Stimulated activated CD4-positive, alpha-beta T cell treated with anti-CD3 and anti-CD28 coated beads, Interleukin-15, amount 100 ng/mL, for 24 hours (primary cell): ENCODE measurements around the gene HES2.
"Not testable (repeated sequence)": the region's sequence is repeated elsewhere in the genome, so short reads cannot be mapped to it uniquely, and the experiment has no call there.

ENCODE experiments used
- DNase-seq: peaks from one replicate; pipeline ENCODE4 v3.0.0-alpha.2; 2020

HES2 gene

DNA sequence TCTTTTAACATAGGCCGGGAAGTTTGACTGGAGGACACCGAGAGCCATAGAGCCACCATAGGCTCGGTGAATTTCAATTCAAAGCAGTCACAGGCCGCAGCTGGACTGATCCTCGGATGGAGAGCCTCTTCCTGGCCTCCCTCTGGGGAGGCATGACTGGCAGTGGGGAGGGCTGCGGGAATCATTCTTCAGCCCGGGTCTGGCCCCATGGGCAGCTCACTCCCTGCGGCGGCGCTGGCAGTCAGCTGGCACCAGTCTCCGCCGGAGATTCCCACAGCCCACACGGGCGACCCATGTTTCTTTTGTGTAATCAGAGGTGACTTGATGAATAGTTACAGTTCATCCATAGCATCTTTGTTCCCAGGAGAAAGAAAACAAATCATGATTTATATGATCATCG, 15.4 kb upstream of the HES2 start:
- no peak for DNase-seq

DNA sequence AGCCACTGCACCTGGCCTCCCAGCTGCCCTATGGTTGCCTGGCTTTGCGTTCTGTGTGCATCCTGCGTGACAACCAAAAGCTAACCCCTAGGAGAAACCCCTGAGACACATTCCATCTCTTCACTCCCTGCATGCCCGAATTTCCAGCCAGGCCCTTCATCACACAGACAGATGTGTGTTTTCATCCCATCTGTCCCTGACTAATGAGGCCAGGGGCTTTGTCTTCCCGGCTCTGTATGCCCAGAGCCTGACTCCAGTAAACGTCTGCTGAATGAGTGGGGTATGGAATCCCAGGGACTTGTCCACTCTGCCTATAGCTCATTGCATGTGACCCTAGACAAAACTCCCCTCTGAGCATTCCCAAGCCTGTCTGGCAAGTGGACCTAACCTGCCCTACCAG, 14.5 kb upstream of the HES2 start:
- no peak for DNase-seq

DNA sequence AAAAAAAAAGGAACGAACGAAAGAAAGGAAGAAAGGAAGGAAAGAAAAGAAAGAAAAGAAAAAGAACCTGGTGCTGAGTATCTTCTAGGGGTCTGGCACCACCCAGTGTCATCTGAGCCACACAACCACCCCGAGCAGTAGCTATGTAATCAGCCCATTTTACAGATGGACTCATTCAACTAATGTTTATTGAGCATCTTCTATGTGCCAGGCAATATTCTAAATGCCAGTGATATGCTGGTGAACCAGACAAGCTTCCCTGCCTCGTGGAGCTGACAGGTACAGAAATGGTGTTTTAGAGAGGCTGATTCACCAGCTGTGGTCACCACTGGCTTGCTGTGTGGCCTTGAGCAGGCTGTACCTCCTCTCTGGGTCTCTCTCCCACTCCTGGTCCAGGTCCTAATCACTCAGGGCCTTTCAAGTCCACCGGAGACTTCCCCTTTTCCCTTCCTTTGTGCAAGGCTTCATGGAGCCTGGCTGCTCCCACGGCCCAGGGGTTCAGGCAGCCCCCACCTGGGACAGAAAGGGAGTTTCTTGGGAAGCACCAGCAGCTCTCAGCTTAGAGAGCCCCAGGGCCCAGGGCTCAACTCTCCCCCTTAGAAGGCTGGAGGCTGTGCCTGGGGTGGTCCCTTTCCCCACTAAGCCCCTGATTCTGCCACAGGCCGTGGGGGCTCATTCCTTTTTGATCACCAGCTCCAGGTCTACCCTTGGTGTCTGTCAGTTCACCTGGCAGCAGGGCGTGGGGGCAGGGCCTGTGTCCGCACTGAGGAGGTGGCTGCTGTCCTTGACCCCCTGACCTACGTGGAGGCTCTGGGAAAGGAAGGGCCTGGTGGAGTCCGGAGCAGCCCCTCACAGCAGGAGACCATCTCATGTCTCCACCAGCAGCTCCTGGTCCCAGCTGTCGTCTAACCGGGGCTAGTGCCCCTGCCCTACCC, 12.2 kb upstream of the HES2 start:
- DNase-seq = not testable (repeated sequence)

DNA sequence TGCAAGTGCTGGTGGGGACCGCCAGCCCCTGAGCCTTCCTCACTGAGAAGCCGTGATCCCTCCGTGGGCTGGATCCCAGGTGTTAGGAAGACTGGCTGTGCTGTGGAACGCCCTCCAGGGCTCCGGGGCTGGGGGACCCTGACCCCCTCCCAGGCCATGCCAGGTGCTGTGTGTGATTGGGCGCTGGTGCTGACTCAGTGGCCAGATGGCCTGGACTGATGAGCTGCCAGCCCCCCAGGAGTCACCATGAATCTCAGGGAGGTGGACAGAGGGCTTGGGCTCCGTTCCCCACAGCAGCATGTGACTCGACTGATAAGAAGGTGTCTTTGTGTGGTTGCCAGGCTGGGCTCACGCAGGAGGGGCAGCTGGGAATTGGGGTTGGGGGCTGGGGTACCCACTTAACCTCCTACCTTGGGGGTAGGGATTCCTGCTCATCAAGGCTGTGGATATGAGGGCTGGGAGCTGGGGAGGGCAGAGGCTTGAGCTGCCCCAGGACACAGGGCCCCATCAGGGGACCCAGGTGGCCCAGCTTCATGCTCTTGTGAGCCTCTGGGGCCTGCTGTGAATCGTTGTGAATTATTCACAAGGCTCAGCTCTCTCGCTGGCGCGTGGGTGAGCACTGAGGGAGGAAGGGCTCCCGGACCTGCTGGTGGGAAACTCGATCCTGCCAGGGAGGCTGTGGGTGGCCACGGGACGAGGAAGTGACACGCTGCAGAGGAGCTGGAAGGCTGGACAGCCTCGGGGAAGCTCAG, 10.1 kb upstream of the HES2 start:
- DNase-seq = not testable (repeated sequence)

DNA sequence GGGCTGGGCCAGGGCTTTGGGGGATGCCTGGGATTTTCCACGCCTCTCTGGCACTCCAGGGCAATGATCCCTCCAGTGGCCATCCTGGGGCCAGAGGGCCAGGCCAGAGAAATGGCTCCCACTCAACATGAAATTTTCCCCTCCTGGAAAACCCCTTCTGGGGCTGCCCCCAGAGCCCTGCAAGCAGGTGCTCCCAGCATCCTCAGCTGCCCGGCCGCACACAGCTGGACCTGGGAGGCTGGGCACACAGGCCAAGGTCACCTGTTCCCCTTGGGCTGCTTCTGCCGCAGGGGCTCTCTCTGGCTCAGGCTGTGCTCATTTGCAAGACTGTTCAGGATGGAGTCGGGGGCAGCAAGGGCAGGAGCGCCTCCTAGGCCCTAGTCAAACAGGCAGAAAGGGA, 8.7 kb upstream of the HES2 start:
- DNase-seq = not testable (repeated sequence)

DNA sequence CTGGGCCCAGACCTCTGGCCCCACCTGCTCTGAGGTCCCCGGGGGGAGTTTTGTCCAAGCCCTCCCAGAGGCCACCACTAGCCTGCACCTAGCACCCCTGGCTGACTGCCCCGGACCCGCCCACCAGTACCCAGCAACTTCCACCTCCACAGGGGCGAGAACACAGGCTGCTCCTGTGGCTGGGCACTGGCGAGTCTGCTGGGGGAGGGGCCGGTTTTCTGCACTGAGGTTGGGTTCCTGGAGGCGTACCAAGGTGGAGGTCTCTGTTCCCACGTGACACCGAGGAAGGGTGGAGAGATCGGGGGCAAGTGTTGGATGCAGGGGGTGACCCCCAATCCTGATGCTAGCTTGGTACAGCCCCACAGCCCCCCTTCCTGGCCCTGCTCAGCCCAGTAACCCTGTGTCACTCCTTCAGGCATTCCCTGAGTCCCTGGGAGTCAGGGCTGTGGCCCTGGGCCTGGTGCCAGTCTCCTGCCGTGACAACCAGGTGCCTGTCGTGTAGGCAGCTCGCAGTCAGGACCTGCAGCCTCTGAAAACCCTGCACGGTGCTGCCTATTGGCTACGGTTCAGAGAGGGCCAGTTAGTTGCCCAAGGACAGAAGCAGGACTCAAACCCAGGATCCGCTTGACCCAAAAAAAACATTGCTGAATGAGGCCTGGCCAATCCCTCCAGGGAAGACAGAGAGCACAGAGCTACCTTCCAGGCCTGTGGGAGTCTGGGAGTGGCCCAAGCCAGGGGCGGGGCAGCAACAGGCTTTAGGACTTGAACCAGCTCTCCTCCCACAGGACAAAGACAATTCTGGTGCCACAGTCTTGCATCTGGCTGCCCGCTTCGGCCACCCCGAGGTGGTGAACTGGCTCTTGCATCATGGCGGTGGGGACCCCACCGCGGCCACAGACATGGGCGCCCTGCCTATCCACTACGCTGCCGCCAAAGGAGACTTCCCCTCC, 8.0 kb upstream of the HES2 start:
- no peak for DNase-seq

DNA sequence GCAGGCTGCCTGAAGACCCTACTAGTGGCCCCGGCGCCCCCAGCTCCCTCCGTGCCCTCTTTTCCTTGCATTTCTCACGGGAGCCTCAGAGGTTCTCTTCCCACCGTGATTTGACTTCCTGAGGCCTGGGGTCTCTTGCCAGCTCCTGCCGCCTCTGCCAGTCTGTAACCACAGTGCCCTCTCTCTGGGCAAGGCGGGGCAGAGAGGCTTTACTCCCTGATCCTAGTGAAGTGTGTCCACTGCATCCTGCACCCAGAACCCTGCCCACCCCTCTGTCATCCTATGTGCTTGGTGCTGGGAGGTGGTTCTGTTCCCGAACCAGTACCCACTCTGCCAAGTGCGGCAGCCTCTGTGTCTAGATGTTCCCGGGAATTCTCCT, 7.2 kb upstream of the HES2 start:
- no peak for DNase-seq

DNA sequence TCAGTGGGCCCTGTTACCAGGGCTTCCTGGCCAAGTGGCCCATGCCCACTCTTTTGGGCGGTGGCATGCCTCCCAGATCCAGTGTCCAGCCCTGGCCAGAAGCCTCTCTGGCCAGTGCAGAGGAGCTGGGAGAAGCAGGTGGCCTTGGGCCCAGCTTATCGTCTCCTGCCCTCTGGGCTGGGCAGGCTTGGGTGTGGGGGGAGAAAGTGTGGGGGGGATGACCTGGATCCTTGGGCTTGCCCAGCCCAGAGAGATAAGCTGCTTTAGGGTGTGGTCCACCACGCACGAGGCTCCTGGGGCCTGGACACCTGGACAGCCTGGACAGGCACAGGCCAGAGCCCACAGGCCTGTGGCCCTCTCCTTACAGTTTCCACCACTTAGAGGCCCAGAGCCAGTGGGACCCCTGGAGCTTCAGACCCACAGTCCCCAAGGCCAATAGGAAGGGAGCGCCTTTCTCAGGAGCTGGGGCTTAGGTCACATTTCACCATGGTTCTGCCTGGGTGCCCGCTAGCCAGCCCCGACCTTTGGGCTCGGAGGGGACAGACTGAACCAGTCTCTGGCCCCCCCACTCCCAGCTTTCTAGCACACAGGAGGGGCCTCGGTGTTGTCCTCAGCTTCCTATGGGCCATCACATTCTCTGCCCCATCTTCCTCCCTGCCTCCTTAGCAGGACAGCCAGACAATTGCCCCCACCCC, 6.7 kb upstream of the HES2 start:
- DNase-seq = no peak

DNA sequence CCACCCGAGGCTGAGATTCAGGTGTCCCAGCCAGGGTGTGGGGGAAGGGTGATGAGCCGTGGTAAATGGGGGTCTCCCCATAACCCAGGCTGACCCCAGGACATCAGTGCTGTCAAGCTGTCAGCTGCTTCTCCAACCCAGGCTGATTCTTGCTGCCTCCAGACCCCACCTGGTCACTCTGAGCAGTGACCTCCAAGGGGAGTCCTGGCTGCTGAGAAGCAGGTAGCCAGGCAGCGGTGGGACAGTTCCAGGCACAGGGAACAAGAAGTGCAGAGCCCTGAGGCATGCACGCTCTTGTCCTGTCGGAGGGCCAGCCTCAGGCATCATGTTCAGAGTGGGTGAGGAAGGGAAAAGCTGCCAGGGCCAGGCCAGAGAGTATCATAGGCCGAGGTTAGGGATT, 5.9 kb upstream of the HES2 start:
- DNase-seq = no peak

DNA sequence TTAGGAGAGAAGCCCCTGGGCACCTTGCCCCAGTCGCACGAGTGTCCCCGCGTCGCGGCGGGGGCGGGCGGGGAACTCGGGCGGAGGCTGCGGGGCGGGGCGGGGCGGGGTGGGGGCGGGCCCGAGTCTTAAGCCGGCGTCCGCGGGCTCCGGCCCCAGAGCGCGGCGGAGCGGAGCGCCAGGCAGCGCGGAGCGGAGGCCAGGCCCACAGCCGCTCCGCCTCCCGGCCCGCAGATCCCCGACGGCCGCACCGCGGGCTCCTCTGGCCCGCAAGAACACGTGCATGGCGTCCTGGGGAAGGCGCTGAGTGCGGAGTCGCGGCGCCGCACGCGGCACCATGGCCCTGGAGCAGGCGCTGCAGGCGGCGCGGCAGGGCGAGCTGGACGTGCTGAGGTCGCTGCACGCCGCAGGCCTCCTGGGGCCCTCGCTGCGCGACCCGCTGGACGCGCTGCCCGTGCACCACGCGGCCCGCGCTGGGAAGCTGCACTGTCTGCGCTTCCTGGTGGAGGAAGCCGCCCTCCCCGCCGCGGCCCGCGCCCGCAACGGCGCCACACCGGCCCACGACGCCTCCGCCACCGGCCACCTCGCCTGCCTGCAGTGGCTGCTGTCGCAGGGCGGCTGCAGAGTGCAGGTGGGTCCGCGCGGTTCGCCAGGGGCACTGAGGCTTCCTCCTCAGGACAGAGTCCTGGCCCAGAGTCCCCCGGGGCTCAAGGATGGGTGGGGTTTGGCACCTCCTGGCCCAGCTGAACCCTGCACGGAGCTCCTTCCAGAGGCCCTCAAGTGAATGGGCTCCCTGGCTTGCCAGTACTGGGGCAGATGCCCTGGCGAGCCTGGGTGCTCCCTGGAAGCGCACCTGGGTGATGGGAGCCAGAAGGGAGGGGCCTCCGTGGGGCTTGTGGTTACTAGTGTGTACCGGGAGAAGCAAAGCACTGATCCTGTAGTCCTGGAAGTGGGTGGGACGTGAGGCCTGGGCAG, 5.2 kb upstream of the HES2 start, which contains the start of gene ESPN:
TSS of gene ESPN (plus strand) at position 158 of the 975 bp plus-strand sequence. CDS start at position 338, 180 bp downstream.
- no peak for DNase-seq

DNA sequence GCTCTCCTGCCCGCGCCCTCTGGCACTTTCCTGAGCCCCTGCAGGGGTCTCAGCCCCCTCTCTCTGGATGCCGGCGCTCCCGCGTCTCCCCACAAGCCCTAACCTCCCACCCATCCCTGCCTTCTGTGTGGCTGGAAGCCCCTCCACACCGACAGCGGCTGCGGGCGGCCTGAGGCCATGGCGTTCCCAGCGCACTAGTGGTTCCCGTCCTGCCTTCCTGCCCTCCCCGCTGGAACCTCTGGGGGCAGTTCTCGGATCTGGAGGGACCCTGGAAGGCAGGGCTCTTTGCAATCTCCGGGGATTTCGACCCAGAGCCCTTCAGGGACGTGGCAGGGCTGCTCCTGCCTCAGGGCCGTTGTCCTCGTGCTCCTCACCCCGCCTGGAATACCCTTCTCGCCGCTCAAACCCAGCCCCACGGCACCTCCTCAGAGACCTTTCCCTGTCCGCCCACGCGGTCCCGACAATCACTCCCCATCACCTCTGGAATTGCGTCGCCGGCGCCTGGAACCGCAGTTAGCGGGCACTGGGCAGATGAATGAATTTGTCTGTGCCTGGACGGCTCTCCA, 4.4 kb upstream of the HES2 start:
- DNase-seq = no peak

DNA sequence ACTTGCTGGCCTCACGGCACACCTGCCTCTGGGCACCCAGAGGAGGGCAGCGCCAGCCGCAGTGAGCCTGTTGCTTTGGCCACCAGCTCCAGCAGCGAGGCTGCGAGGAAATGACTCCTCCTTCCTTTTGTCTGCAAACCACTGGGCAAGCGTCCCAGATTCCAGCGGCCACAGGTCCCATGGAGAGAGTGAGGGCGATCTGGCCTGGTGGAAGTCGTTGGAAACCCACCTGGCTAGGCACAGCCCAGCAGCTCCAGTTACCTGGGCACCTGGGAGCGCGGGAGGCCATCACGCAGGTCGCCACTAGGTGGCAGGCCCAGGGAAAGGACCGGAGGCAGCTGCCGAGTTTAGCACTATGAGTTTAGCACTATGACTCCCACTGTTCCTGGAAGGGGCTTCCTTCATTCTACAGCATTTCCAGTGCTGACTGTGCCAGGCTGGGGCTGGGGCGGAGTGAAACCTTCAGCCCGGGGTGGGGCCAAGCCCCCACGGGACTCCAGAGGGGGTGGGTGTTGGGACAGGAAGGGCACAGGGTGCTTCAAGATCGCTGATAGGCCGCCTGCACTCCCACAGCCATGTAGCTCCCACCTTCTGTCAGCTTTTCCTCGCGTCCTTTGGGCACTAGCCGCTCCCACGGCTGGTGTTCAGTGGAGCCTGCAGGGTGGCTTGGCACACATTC, 3.7 kb upstream of the HES2 start:
- peak; percentile 81 for DNase-seq

DNA sequence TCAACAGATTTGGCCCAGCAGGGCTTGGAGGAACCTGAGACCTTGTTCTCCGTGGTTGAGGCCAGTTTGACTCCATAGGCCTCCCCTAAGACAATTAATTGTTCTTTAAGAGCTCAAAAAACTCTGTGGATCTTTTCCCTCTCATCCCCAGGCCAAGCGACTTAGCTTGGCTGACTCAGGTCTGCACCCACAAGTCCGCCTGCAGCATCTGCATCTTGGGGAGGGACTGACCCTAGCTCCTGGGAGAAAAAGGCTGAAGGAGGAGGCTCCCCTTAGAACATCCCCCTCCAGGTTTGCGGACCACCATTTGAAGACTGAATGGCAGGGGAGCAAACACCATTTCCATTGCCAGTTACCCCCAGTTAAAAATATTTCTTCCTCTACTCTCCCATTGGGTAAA, 1.5 kb upstream of the HES2 start:
- DNase-seq = no peak

DNA sequence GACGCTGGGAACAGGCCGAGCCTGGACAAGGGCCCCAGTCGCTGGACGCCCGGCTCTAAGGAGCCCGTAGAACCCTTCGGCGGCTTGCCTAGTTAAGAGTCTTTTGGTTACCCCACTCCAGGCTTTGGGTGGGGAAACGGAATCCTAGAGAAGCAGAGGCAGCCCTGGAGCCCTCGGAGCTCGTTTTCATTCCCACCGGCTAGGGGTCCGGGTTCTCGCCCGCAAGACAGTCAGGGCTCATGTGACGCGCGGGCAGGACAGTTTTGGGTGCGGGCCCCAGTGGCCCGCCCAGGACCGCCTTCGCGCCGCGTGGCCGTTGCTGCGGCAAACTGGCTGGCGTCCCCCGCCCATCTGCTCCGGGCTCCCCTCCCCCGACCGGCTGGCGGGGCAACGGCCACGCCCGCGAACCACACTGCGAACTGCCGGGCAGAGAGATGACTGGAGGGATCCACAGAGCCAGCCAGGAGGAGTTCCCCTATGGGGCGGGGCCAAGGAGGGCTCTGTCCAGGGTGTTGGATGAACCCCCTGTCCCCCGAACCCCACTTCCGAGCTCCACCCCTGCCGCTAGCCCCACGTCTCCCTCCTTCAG, 829 bp upstream of the HES2 start:
- DNase-seq = no peak

DNA sequence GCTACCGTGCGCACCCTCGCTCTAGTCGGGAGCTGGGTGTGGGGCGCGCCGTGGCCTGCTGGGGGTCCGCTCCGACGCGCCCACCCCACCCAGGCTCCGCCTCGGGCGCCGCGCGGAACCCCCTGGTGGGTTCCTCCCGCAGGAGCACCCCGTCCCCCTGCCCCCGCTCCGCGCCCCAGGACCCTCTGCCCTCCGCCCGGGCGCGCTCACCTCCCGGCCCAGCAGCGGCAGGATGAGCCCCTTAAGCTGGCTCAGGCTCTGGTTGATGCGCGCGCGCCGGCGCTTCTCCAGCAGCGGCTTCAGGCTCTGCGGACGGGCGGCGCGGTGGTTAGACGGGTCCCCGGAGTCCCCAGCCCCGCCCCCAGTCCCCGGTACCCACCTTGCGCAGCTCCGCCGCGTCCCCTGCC, 319 bp downstream of the HES2 start:
- DNase-seq = peak; percentile 37

DNA sequence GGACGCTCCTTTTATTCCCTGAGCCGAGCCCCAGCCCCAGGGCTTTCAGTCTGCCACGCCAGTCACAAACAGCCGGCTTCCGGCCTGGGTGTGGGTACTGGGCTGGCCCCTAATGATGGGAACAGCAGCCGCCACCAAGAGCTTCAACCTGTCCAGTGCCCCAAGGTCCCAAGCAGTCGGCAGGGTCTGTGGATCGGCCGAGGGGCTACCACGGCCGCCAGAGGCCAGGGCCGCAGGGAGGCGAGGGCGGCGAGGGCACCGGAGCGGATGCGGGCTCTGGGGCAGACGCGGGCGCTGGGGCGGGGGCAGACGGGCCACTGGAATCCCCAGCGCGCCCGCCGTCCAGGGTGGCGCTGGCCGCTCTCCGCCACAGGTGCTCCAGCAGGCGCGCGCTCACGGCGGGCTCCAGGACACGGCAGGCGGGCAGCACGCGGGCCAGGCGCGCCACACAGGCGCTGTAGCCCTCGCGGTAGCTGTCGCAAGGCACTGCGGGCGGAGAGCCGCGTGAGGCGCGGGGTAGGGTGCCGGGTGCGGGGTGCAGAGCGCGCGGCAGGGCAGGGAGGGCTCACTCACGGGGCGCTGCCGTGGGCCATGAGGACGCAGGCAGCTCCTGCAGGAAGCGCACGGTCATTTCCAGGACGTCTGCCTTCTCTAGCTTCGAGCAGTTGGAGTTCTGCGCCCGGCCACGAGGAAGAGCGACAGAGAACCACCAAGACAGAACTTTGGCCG, 887 bp downstream of the HES2 start:
- DNase-seq = no peak

DNA sequence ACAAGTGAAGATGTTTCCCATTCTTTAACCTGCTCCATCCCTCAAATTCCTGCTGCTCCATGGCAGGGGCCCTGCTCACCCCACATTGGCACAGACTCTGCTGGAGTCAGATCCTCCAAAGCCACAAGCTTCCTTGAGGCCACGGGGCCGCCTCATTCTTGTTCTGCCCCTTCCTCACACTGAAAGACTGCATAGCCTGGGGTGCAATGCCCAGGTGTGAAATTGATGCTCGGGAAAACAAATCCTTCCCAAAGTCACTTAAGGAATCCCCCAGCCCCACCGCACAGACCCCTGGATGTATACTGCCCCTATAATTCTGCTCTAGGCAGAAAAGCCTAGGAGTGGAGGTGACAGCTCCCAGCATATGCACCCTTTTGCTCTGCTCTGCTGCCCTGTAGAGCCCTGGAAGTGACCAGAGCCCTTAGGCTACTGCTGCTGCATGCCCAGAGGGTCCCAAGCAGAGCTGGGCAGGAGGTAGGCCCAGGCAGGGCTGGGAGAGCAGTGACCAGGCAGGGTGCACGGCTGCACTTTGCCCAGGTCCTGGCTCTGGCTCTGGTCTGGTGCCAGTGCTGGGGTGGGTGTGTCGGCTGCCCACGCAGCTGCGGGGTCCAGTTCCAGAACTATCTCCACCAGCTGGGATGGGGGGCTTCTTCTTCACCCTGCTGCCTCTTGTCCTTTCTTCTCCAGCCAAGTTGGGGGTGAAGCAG, 1.6 kb downstream of the HES2 start:
- no peak for DNase-seq

DNA sequence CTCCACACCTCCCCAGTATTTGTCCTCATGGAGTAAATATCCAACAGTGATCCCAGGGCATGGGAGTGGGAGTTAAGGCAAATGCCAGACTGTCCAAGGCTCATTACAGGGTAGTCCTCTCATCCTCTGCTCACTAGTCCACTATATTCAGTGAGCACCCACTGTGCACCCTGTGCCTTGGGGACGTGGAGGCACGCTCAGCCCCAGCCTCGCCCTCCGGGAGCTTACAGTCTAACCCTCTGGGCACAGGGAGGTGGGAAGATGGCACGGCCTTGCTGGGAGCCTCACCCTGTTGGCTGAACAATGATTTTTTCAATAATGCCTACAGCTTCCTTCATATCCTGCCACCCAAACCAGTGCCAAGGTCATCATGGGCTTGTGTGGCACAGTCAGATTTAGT, 2.8 kb downstream of the HES2 start:
- DNase-seq = no peak
